GM18517 (cell line): ENCODE measurements around the gene ANTKMT.
"Not testable (repeated sequence)": the region's sequence is repeated elsewhere in the genome, so short reads cannot be mapped to it uniquely, and the experiment has no call there.

Source experiments
- ATAC-seq: cut with Tn5 transposase; IDR thresholded peaks from one replicate; pipeline ENCODE4 v1.9.1; 2021; ENCODE audit warnings: mild to moderate bottlenecking, moderate library complexity; ENCODE audit not compliant: unreplicated experiment

The ANTKMT gene

GRCh38 chr16:740459-740763, 19.5 kb downstream of the ANTKMT start:
- ATAC-seq, result no peak

GRCh38 chr16:740764-741505, 20.0 kb downstream of the ANTKMT start, which contains the start of gene CIAO3:
TSS of gene CIAO3 (minus strand) at chr16:740997. CDS start at chr16:740985, 12 bp downstream.
- ATAC-seq, result peak; percentile 62

GRCh38 chr16:741986-742629, 21.2 kb downstream of the ANTKMT start:
- no peak for ATAC-seq

- ATAC-seq, result not testable (repeated sequence)
Measured at GRCh38 chr16:742894-743293, 21.9 kb downstream of the ANTKMT start.

GRCh38 chr16:743794-744500, 23.0 kb downstream of the ANTKMT start:
- no peak for ATAC-seq

GRCh38 chr16:745739-746138, 24.8 kb downstream of the ANTKMT start:
- no peak for ATAC-seq

GRCh38 chr16:746637-747036, 25.7 kb downstream of the ANTKMT start:
- no peak for ATAC-seq

- ATAC-seq, result no peak
Measured at GRCh38 chr16:747978-748746, 27.2 kb downstream of the ANTKMT start.

GRCh38 chr16:749010-749409, 28.1 kb downstream of the ANTKMT start:
- ATAC-seq, result no peak

GRCh38 chr16:750485-750884, 29.5 kb downstream of the ANTKMT start:
- no peak for ATAC-seq

- no peak for ATAC-seq
Measured at GRCh38 chr16:751152-752006, 30.4 kb downstream of the ANTKMT start.

- ATAC-seq, result no peak
Measured at GRCh38 chr16:752007-752312, 31.0 kb downstream of the ANTKMT start.

GRCh38 chr16:754121-754607, 33.2 kb downstream of the ANTKMT start:
- not testable (repeated sequence) for ATAC-seq

- no peak for ATAC-seq
Measured at GRCh38 chr16:754656-755055, 33.7 kb downstream of the ANTKMT start.

GRCh38 chr16:756428-756827, 35.5 kb downstream of the ANTKMT start:
- no peak for ATAC-seq

- ATAC-seq, result no peak
Measured at GRCh38 chr16:759110-759910, 38.4 kb downstream of the ANTKMT start.

GRCh38 chr16:760065-760464, 39.1 kb downstream of the ANTKMT start:
- ATAC-seq, result no peak

GRCh38 chr16:760545-761343, 39.8 kb downstream of the ANTKMT start, which contains the start of gene MSLN:
TSS of gene MSLN (plus strand) at chr16:760734. CDS start at chr16:762681, 1,947 bp downstream.
- ATAC-seq, result no peak
